Tibial nerve (tissue), 4 donors: ENCODE results near the gene KATNAL1. TPM values are rescaled to one million over a fixed set of nuclear protein-coding genes. Genes with fewer than 3 reads are reported as not detected.

ENCODE experiments used
- DNase-seq, 2 donors: peaks; one replicate each; pipeline ENCODE4 v3.0.0-alpha.2; 2019; ENCODE audit warnings: low spot score in 2 of 2
- H3K27ac ChIP-seq, 4 donors: fragments of 200-600 bp; sonication (generic) in 3 of 4; one replicate each; pipeline ENCODE4 v1.5.1; 2017 to 2019; ENCODE audit warnings: mild to moderate bottlenecking in 1 of 4
- H3K27me3 ChIP-seq, 2 donors: fragments of 200-600 bp; sonication (generic) in 1 of 2; one replicate each; pipeline versions ENCODE4 v1.5.1 to v1.6.0; 2017 to 2019
- H3K36me3 ChIP-seq, 3 donors: fragments of 200-600 bp; sonication (generic); one replicate each; pipeline ENCODE4 v1.5.1; 2018 to 2019
- H3K4me1 ChIP-seq, 4 donors: fragments of 200-600 bp; sonication (generic) in 3 of 4; one replicate each; pipeline ENCODE4 v1.5.1; 2017 to 2019
- H3K4me3 ChIP-seq, 4 donors: fragments of 200-600 bp; sonication (generic) in 3 of 4; one replicate each; pipeline ENCODE4 v1.5.1; 2017 to 2019; ENCODE audit warnings: mild to moderate bottlenecking in 1 of 4, moderate library complexity in 1 of 4
- H3K9me3 ChIP-seq, 4 donors: fragments of 200-600 bp; sonication (generic) in 3 of 4; one replicate each; pipeline ENCODE4 v1.5.1; 2017 to 2019
- CTCF ChIP-seq, 5 experiments: fragments of 200-600 bp in 3 of 5; fragments of 450-650 bp in 2 of 5; sonication (generic) in 3 of 5; IDR thresholded peaks; one replicate each; pipeline ENCODE4 v1.5.1; 2016 to 2019; ENCODE audit warnings: antibody characterized with exemption in 5 of 5, mild to moderate bottlenecking in 3 of 5, moderate library complexity in 2 of 5
- EP300 ChIP-seq, 2 donors: sonication (generic); formaldehyde crosslinking; IDR thresholded peaks; one replicate each; pipeline ENCODE4 v1.6.1; 2017; ENCODE audit warnings: antibody characterized with exemption in 2 of 2, mild to moderate bottlenecking in 1 of 2
- POLR2A ChIP-seq, 2 donors: fragments of 450-650 bp; IDR thresholded peaks; one replicate each; pipeline ENCODE4 v1.6.1; 2017; ENCODE audit warnings: antibody characterized with exemption in 2 of 2, mild to moderate bottlenecking in 2 of 2, moderate library complexity in 2 of 2
- WGBS, 2 donors: methylation state at CpG; one replicate each; pipeline ENCODE4 v1.1.5; 2018; 5-methylcytosine and 5-hydroxymethylcytosine counted together
- total RNA-seq, 4 donors: library from RNA; depleted of rRNA; stranded (reverse); fragments of >200 nt; gene quantifications; one replicate each; pipeline ENCODE4 v1.1.0, GENCODE V29; 2016

KATNAL1 gene
- total RNA-seq, 4 donors from 2014 or later: 13.5 to 27.2 (median 21.7) TPM

- Histone ChIP-seq H3K36me3 (no peaks in the 10 kb centered on the region), H3K4me3 (no peak overlapping the region), H3K27ac (no peak overlapping the region), H3K27me3 (no peaks in the 10 kb centered on the region), H3K9me3 (no peaks in the 10 kb centered on the region), H3K4me1 (peaks cover 0 to 23% (median 13%) of the 10 kb centered on the region in 4 donors)
- TF ChIP-seq EP300 (IDR thresholded peaks at IDR 0.05): no peak
- no peak for TF ChIP-seq CTCF (IDR thresholded peaks at IDR 0.05)
- no peak for TF ChIP-seq POLR2A (IDR thresholded peaks at IDR 0.05)
- DNase-seq: no peak
- 91 to 100% methylated on average over 1 of the region's 1 CpG for WGBS, 2 donors
Measured at GRCh38 chr13:30345426-30346100, 38.2 kb upstream of the KATNAL1 start.

- 35 to 36% methylated on average over 9 of the region's 9 CpGs for WGBS, 2 donors
- Histone ChIP-seq H3K4me3 (no peak overlapping the region), H3K4me1 (peaks cover 0 to 46% (median 19%) of the 10 kb centered on the region in 4 donors), H3K36me3 (no peaks in the 10 kb centered on the region), H3K9me3 (no peaks in the 10 kb centered on the region), H3K27me3 (no peaks in the 10 kb centered on the region), H3K27ac (peak overlapping the region in 1 of 4 donors; percentile 4)
- peak; percentile 70 to 83 for DNase-seq
- TF ChIP-seq EP300 (IDR thresholded peaks at IDR 0.05) (peak in 1 of 2 donors; percentile 77), CTCF (IDR thresholded peaks at IDR 0.05) (no peak)
Measured at GRCh38 chr13:30341815-30342570, 34.6 kb upstream of the KATNAL1 start.

GRCh38 chr13:30340331-30341250, 33.2 kb upstream of the KATNAL1 start:
- 40 to 49% methylated on average over 10 of the region's 10 CpGs for WGBS, 2 donors

GRCh38 chr13:30339738-30340330, 32.5 kb upstream of the KATNAL1 start:
- no peak for TF ChIP-seq EP300 (IDR thresholded peaks at IDR 0.05)
- no peak for TF ChIP-seq CTCF (IDR thresholded peaks at IDR 0.05)
- no peak for TF ChIP-seq POLR2A (IDR thresholded peaks at IDR 0.05)
- no peak for DNase-seq
- Histone ChIP-seq H3K9me3 (no peaks in the 10 kb centered on the region), H3K27me3 (no peaks in the 10 kb centered on the region), H3K27ac (peak overlapping the region in 3 of 4 donors; percentile 38 to 71 (median 70)), H3K4me1 (peaks cover 0 to 46% (median 19%) of the 10 kb centered on the region in 4 donors), H3K4me3 (no peak overlapping the region), H3K36me3 (no peaks in the 10 kb centered on the region)
- 30 to 46% methylated on average over 12 of the region's 12 CpGs for WGBS, 2 donors

More at GRCh38 chr13:30340331-30341250, 33.2 kb upstream of the KATNAL1 start:
- H3K4me3 ChIP-seq: no peak overlapping the region
- peak overlapping the region in 3 of 4 donors; percentile 38 to 71 (median 70) for H3K27ac ChIP-seq
- no peaks in the 10 kb centered on the region for H3K27me3 ChIP-seq
- no peaks in the 10 kb centered on the region for H3K36me3 ChIP-seq
- TF ChIP-seq EP300 (IDR thresholded peaks at IDR 0.05): peak in 1 of 2 donors; percentile 29
- TF ChIP-seq POLR2A (IDR thresholded peaks at IDR 0.05): no peak
- TF ChIP-seq CTCF (IDR thresholded peaks at IDR 0.05): no peak
- no peaks in the 10 kb centered on the region for H3K9me3 ChIP-seq
- peaks cover 0 to 46% (median 19%) of the 10 kb centered on the region in 4 donors for H3K4me1 ChIP-seq
- DNase-seq: peak in 1 of 2 donors; percentile 19
